HEK293T (cell line): Measurements from ENCODE around the gene TAS1R1.

Source experiments
- CTCF ChIA-PET: fragments of 350-600 bp; formaldehyde crosslinking; extraction: SDS; loops from one replicate; lab custom pipeline; 2021; ENCODE audit warnings: antibody characterized with exemption, inconsistent platforms; lab: Yijun Ruan, JAX
- POLR2A ChIA-PET: fragments of 350-600 bp; formaldehyde crosslinking; extraction: SDS; loops from one replicate; lab custom pipeline; 2020; ENCODE audit warnings: antibody characterized with exemption, inconsistent platforms; lab: Yijun Ruan, JAX
- DNase-seq: peaks from one replicate; pipeline ENCODE4 v3.0.0; 2012; ENCODE audit warnings: mixed read lengths; ENCODE audit errors: extremely low spot score
- ARNT ChIP-seq: fragments of 450-650 bp; IDR thresholded peaks from 2 replicates; pipeline ENCODE4 v1.6.1; 2017; ENCODE audit warnings: mild to moderate bottlenecking
- BHLHE40 ChIP-seq: fragments of 450-650 bp; IDR thresholded peaks from 2 replicates; pipeline ENCODE4 v1.6.1; 2016; ENCODE audit warnings: mild to moderate bottlenecking, moderate library complexity, borderline replicate concordance
- CTBP1 ChIP-seq: fragments of 450-650 bp; IDR thresholded peaks from 2 replicates; pipeline ENCODE4 v1.6.1; 2016; ENCODE audit warnings: borderline replicate concordance
- ELF4 ChIP-seq: fragments of 450-650 bp; IDR thresholded peaks from 2 replicates; pipeline ENCODE4 v1.6.1; 2017; ENCODE audit warnings: antibody characterized with exemption
- FOXA1 ChIP-seq: fragments of 450-650 bp; IDR thresholded peaks from 2 replicates; pipeline ENCODE4 v1.6.1; 2016; ENCODE audit warnings: mild to moderate bottlenecking
- FOXK2 ChIP-seq: fragments of 450-650 bp; IDR thresholded peaks from 2 replicates; pipeline ENCODE4 v1.6.1; 2016; ENCODE audit warnings: mild to moderate bottlenecking
- FOXM1 ChIP-seq: fragments of 450-650 bp; IDR thresholded peaks from 2 replicates; pipeline ENCODE4 v1.6.1; 2017; ENCODE audit warnings: mild to moderate bottlenecking, borderline replicate concordance
- HDGF ChIP-seq: fragments of 450-650 bp; IDR thresholded peaks from 2 replicates; pipeline ENCODE4 v1.6.1; 2017; ENCODE audit warnings: antibody characterized with exemption, borderline replicate concordance
- L3MBTL2 ChIP-seq: fragments of 450-650 bp; conservative IDR thresholded peaks from 2 replicates; pipeline ENCODE4 v1.6.1; 2016; ENCODE audit warnings: mild to moderate bottlenecking
- LEF1 ChIP-seq: fragments of 450-650 bp; IDR thresholded peaks from 2 replicates; pipeline ENCODE4 v1.6.1; 2017; ENCODE audit warnings: mild to moderate bottlenecking, borderline replicate concordance
- NFRKB ChIP-seq: fragments of 450-650 bp; IDR thresholded peaks from 2 replicates; pipeline ENCODE4 v1.6.1; 2016; ENCODE audit warnings: mild to moderate bottlenecking, moderate library complexity
- PKNOX1 ChIP-seq: fragments of 450-650 bp; IDR thresholded peaks from 2 replicates; pipeline ENCODE4 v1.6.1; 2016
- SP1 ChIP-seq: fragments of 450-650 bp; IDR thresholded peaks from 2 replicates; pipeline ENCODE4 v1.6.1; 2017
- SUZ12 ChIP-seq: fragments of 450-650 bp; IDR thresholded peaks from 2 replicates; pipeline ENCODE4 v1.6.1; 2016; ENCODE audit warnings: mild to moderate bottlenecking
- TARDBP ChIP-seq: fragments of 450-650 bp; IDR thresholded peaks from 2 replicates; pipeline ENCODE4 v1.6.1; 2016
- ZNF384 ChIP-seq: fragments of 450-650 bp; IDR thresholded peaks from 2 replicates; pipeline ENCODE4 v1.6.1; 2016

TAS1R1 gene

GRCh38 chr1:6512245-6512907 is 42.7 kb upstream of the TAS1R1 start:
- TF ChIP-seq CTBP1 (no peak), FOXM1 (no peak), FOXA1 (no peak), TARDBP (no peak), SP1 (no peak), ARNT (no peak), L3MBTL2 (no peak), SUZ12 (no peak), PKNOX1 (no peak), ELF4 (no peak), NFRKB (no peak), FOXK2 (no peak), BHLHE40 (no peak), ZNF384 (no peak), HDGF (no peak)
- no peak for DNase-seq
- CTCF ChIA-PET = interaction anchor here (0.6 kb wide), 1 partner anchor 11 kb away, joined by 5 read pairs; no protein-coding TSS in a partner anchor
- POLR2A ChIA-PET = interaction anchor here (2.0 kb wide), 1 partner anchor 21 kb away, joined by 6 read pairs; the partner anchor contains the start of gene PLEKHG5

GRCh38 chr1:6512908-6513280 is 42.2 kb upstream of the TAS1R1 start:
- TF ChIP-seq ZNF384 (no peak), NFRKB (no peak), TARDBP (no peak), PKNOX1 (no peak), LEF1 (no peak), SP1 (no peak), ARNT (no peak), HDGF (no peak), CTBP1 (no peak), SUZ12 (no peak), FOXA1 (no peak), ELF4 (no peak), BHLHE40 (no peak), L3MBTL2 (no peak), FOXM1 (no peak), FOXK2 (no peak)
- ChIA-PET POLR2A (interaction anchor here (2.0 kb wide), 1 partner anchor 21 kb away, joined by 6 read pairs; the partner anchor contains the start of gene PLEKHG5), CTCF (interaction anchor here (0.6 kb wide), 1 partner anchor 10 kb away, joined by 5 read pairs; no protein-coding TSS in a partner anchor)
- no peak for DNase-seq

GRCh38 chr1:6513320-6513801 is 41.7 kb upstream of the TAS1R1 start:
- ChIA-PET CTCF (interaction anchor here (1.3 kb wide), 1 partner anchor 11 kb away, joined by 8 read pairs; no protein-coding TSS in a partner anchor), POLR2A (interaction anchor here (2.0 kb wide), 1 partner anchor 22 kb away, joined by 6 read pairs; the partner anchor contains the start of gene PLEKHG5)

GRCh38 chr1:6515771-6516170 is 39.3 kb upstream of the TAS1R1 start:
- DNase-seq = no peak
- ChIA-PET POLR2A (no interaction called here), CTCF (no interaction called here)
- TF ChIP-seq TARDBP = no peak
- no peak for TF ChIP-seq NFRKB
- no peak for TF ChIP-seq SUZ12
- TF ChIP-seq L3MBTL2 = no peak
- TF ChIP-seq FOXK2 = no peak

More at GRCh38 chr1:6513320-6513801, 41.7 kb upstream of the TAS1R1 start:
- no peak for DNase-seq
- TF ChIP-seq SP1 (no peak), BHLHE40 (no peak), FOXA1 (no peak), FOXM1 (no peak), ARNT (no peak), SUZ12 (no peak), TARDBP (no peak), ELF4 (no peak)

- CTCF ChIA-PET = no interaction called here
- POLR2A ChIA-PET = no interaction called here
- DNase-seq = no peak
- no peak for TF ChIP-seq FOXK2
- TF ChIP-seq PKNOX1 = peak; percentile 55; the same call in 1 of the 2 replicates
These were observed 37.7 kb upstream of the TAS1R1 start for GRCh38 chr1:6517435-6517851.

- CTCF ChIA-PET = no interaction called here
- POLR2A ChIA-PET = interaction anchor here (1.1 kb wide), 1 partner anchor 29 kb away, joined by 3 read pairs; no protein-coding TSS in a partner anchor
- DNase-seq = no peak
- TF ChIP-seq CTBP1 (no peak), ARNT (no peak), BHLHE40 (no peak), HDGF (no peak), TARDBP (no peak), FOXM1 (no peak), L3MBTL2 (no peak)
These were observed 35.6 kb upstream of the TAS1R1 start for GRCh38 chr1:6519491-6519934.
